Tongue (tissue), 3 donors: ENCODE results near the gene OR2A2. TPM values are rescaled to one million over a fixed set of nuclear protein-coding genes. Genes with fewer than 3 reads are reported as not detected.

Source experiments
- DNase-seq: peaks from one replicate; pipeline ENCODE4 v3.0.0-alpha.2; 2015
- small RNA-seq: library from RNA; depleted of rRNA; stranded (forward); fragments of <200 nt; gene quantifications from one replicate; pipeline ENCODE3, GENCODE V24; 2014; ENCODE audit warnings: low replicate concordance
- total RNA-seq: library from RNA; depleted of rRNA; stranded (reverse); fragments of >200 nt; gene quantifications from one replicate; pipeline ENCODE4 v1.2.3, GENCODE V29; 2014

The OR2A2 gene
- total RNA-seq, 1 donor from 2014 or later = not detected

DNA sequence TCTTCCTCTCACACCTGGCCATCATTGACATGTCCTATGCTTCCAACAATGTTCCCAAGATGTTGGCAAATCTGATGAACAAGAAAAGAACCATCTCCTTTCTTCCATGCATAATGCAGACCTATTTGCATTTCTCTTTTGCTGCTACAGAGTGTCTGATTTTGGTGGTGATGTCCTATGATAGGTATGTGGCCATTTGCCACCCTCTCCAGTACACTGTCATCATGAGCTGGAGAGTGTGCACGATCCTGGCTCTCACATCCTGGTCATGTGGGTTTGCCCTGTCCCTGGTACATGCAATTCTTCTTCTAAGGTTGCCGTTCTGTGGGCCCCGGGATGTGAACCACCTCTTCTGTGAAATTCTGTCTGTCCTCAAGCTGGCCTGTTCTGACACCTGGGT, 32.8 kb downstream of the OR2A2 start:
- no peak for DNase-seq

GRCh38 chr7:144144426-144144825, 35.0 kb downstream of the OR2A2 start:
- DNase-seq = no peak

DNA sequence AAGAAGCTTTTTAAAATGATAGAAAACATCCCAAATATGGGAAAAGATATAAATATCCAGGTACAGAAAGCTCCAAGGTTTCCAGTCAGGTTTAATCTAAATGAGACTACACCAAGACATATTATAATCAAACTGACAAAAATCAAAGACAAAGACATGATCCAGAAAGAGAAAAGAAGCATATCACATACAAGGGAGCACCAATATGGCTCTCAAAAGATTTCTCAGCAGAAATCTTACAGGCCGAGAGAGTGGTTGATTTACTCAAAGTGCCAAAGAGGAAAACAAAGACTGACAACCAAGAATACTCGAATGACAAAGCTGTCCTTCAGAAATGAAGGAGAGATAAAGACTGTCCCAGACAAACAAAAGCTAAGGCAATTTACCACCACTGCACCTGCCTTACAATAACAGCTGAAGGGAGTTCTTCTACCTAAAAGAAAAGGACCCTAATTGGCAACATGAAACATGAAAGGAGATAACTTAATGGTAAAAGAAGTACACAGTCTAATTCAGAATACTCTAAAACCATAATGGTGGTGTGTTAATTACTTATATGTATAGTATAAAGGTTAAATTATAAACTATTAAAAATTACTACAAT, 38.9 kb downstream of the OR2A2 start:
- no peak for DNase-seq

DNA sequence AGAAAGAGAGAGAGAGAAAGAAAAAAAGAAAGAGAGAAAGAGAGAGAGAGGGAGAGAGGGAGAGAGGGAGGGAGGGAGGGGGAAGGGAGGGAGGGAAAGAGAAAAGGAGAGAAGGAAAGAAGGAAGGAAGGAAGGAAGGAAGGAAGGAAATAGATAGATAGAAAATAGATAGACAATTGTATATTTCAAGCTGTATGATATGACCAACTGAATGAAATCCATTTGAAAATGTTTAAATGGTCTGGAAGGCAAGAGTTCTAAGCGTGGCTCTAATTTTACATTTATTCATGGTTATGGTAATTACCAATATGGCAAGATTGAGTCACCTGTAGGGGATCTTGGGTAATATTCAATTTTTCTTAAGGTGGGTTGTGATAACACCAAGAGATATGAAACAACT, 49.5 kb downstream of the OR2A2 start:
- DNase-seq = no peak

Small RNAs within 50 kb of the gene (small RNA-seq; reads per million reads assigned to genes)
- gene OR2A41P = not detected

Other genes starting within 250 kb of the OR2A2 start
- gene TCAF1, start 207.4 kb upstream of the OR2A2 start, total RNA-seq = 296 TPM
- not detected for gene OR2F2, start 174.3 kb upstream of the OR2A2 start, total RNA-seq
- gene OR2F1, start 154.7 kb upstream of the OR2A2 start, total RNA-seq = not detected
- not detected for gene OR6B1, start 109.3 kb upstream of the OR2A2 start, total RNA-seq
- gene OR2A5, start 60.6 kb upstream of the OR2A2 start, total RNA-seq = not detected
- not detected for gene OR2A25, start 39.8 kb upstream of the OR2A2 start, total RNA-seq
- gene OR2A12, start 23.3 kb upstream of the OR2A2 start, total RNA-seq = not detected
- gene OR2A14, start 13.6 kb downstream of the OR2A2 start, total RNA-seq = not detected
- gene CTAGE4, start 73.9 kb downstream of the OR2A2 start, total RNA-seq = 4.7 TPM
- gene ARHGEF35, start 86.2 kb downstream of the OR2A2 start, total RNA-seq = 4.2 TPM
- gene OR2A42, start 130.0 kb downstream of the OR2A2 start, total RNA-seq = not detected
- 8.6 TPM for gene OR2A7, start 155.2 kb downstream of the OR2A2 start, total RNA-seq
- 0.51 TPM for gene CTAGE8, start 159.7 kb downstream of the OR2A2 start, total RNA-seq
- gene OR2A1, start 202.8 kb downstream of the OR2A2 start, total RNA-seq = 0.10 TPM
- gene ARHGEF5, start 245.8 kb downstream of the OR2A2 start, total RNA-seq = 7.4 TPM